ENCODE measurements around the gene PLEKHA3.

The PLEKHA3 gene

DNA sequence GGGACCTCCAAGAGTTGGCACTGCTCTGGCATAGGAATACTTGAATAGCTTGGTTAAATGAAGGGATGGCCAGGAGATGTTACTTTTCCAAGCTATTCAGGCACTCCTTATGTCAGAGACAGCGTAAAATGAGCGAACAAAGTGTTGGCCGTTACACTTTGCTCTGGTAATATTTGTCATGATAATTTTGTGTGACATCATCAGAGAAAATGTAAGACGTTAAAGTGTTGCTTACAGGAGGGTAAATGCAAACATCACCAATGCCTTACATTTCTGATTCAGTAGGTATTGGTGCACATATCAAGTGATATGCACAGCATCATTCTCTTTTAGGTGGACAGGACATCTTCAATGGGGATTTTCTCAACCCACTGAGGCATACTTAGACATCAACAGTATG, 46.0 kb downstream of the PLEKHA3 start:
- peaks cover 47% of the 10 kb centered on the region for H3K36me3 Mint-ChIP-seq (ENCODE audit: low read depth)
- H3K9me3 Mint-ChIP-seq: peaks cover 6% of the 10 kb centered on the region
- H3K27me3 Mint-ChIP-seq: no peaks in the 10 kb centered on the region
- no peak overlapping the region for H3K4me3 Mint-ChIP-seq
- H3K27ac Mint-ChIP-seq: no peak overlapping the region
- H3K4me1 Mint-ChIP-seq (ENCODE audit: low read depth): peaks cover 72% of the 10 kb centered on the region

DNA sequence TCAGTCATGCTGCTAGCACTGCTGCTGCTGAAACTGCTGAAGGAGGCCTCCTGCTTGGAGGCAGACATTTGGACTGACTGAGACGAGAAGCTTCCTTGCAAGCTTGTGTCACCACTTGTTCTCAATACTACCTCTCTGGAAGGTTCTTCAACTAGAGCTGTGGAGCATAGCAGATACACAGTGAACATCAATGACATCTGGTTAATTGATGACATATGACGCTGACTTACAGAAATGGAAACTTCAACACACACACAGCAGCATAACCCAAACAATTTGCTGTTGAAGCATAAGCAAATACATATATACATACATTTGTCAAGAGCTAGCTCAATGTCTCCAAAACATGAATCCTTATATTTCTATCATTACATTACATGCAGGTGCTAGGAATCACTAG, 47.3 kb downstream of the PLEKHA3 start:
- no peaks in the 10 kb centered on the region for H3K27me3 Mint-ChIP-seq
- H3K9me3 Mint-ChIP-seq: no peaks in the 10 kb centered on the region
- peaks cover 56% of the 10 kb centered on the region for H3K36me3 Mint-ChIP-seq (ENCODE audit: low read depth)
- peaks cover 63% of the 10 kb centered on the region for H3K4me1 Mint-ChIP-seq (ENCODE audit: low read depth)
- no peak overlapping the region for H3K27ac Mint-ChIP-seq
- no peak overlapping the region for H3K4me3 Mint-ChIP-seq

DNA sequence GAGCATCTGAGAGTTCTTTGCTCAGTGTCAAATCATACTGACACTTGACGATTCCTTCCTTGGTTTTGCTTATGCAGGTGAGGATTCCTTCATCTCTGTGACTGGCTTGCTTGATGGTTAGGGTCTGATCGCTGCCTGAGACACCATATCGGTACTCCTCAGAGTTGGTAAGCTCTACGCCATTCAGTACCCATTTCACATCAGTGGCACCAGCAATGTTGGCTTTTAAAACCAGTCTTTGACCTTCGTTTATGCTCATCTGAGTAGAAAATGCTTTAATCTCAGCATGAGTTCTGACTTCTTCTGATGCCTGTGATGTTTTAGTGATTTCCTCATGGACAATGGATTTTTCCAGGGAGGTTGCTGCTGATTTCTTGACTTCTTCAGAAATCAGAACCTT, 48.4 kb downstream of the PLEKHA3 start:
- Mint-ChIP-seq H3K9me3 (no peaks in the 10 kb centered on the region), H3K4me1 (ENCODE audit: low read depth) (peaks cover 59% of the 10 kb centered on the region), H3K4me3 (no peak overlapping the region), H3K27ac (no peak overlapping the region), H3K36me3 (ENCODE audit: low read depth) (peaks cover 66% of the 10 kb centered on the region), H3K27me3 (no peaks in the 10 kb centered on the region)

DNA sequence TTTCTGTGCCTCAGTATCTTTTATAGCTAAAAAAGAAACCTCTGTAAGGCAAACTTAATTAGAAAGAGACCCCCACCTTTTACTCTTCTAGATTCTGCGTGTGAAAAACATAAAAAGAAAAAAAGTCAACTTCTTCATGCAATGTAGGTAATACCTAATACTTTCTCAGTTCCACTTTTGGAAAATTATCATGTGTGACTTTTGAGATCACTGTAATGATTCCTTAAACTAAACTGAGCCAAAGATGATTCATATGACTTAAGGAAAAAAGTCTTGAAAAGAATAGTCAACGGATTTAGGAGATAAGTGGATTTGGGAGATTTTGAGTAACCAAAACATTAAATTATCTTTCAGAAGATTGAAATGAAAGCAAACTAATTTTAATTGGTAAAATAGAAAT, 48.9 kb downstream of the PLEKHA3 start:
- H3K9me3 Mint-ChIP-seq: peaks cover 5% of the 10 kb centered on the region
- no peak overlapping the region for H3K4me3 Mint-ChIP-seq
- no peak overlapping the region for H3K27ac Mint-ChIP-seq
- H3K27me3 Mint-ChIP-seq: no peaks in the 10 kb centered on the region
- peaks cover 55% of the 10 kb centered on the region for H3K4me1 Mint-ChIP-seq (ENCODE audit: low read depth)
- peaks cover 72% of the 10 kb centered on the region for H3K36me3 Mint-ChIP-seq (ENCODE audit: low read depth)

DNA sequence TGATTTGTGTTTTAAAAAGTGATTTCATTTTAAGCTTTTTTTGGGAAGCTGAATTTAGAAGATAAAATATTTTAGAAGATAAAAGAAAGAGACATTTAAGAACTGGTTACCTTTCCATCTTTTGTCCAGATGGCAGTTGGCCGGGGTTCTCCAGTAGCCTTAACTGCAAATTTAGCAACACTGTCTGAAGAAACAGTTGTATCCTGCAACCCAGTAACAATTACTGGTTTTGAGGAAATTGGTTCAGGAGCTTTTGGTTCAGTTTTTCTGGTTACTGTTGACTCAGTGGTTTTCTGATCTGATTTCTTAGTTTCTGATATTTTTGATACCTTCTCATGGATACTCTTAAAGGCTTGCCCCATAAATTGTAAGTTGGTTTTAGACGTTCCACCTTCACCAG, 49.9 kb downstream of the PLEKHA3 start:
- Mint-ChIP-seq H3K4me1 (ENCODE audit: low read depth) (peaks cover 51% of the 10 kb centered on the region), H3K27me3 (no peaks in the 10 kb centered on the region), H3K9me3 (peaks cover 7% of the 10 kb centered on the region), H3K27ac (peak overlapping the region; percentile 75), H3K4me3 (peak overlapping the region; percentile 23), H3K36me3 (ENCODE audit: low read depth) (peaks cover 81% of the 10 kb centered on the region)

DNA sequence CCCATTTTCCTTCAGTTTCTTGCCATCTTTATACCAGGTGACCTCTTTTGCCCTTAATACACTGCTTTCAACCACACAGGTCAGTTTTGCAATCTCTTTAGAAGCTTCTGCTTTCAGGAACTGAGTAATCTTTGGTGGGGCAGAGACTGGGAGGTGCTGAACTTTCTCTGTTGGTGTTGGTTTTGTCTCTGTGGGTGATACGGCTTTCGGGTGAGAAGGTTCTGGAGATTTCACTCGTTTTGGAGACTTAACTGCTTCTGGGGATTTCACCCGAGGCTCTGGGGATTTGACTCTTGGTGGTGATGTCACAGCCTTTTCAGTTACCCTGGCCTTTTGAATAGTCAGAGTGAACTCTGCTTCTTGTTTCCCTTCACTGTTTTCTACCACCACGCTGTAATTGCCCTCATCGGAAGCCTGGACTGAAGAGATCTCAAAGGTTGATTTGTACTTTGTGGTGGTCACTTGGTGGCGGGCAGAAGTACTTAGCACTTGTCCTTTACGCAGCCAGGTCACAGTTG, 50.4 kb downstream of the PLEKHA3 start:
- Mint-ChIP-seq H3K4me1 (ENCODE audit: low read depth) (peaks cover 47% of the 10 kb centered on the region), H3K36me3 (ENCODE audit: low read depth) (peaks cover 81% of the 10 kb centered on the region), H3K27me3 (no peaks in the 10 kb centered on the region), H3K4me3 (peak overlapping the region; percentile 40), H3K9me3 (peaks cover 7% of the 10 kb centered on the region), H3K27ac (peak overlapping the region; percentile 78)

DNA sequence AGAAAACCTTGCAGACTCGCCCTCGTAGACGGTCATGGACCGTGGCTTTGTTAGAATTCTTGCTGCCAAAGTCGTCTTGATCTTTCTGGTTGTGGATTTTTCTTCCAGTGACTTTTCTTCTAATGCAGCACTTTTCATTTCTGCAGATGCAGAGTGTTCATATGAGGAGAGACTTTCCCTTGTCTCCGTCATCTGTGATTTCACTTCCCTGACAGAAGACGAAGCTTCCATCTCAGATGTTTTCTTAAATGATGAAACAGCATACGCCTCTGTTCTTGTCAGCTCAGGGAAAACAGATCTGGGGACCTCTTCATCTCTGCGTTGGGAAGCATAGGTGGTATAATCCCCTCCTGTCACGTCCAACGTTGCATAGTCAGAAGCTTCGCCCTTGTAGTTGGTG, 50.9 kb downstream of the PLEKHA3 start:
- peak overlapping the region; percentile 78 for H3K27ac Mint-ChIP-seq
- H3K27me3 Mint-ChIP-seq: no peaks in the 10 kb centered on the region
- H3K4me1 Mint-ChIP-seq (ENCODE audit: low read depth): peaks cover 42% of the 10 kb centered on the region
- peaks cover 81% of the 10 kb centered on the region for H3K36me3 Mint-ChIP-seq (ENCODE audit: low read depth)
- H3K4me3 Mint-ChIP-seq: peak overlapping the region; percentile 40
- H3K9me3 Mint-ChIP-seq: peaks cover 7% of the 10 kb centered on the region

DNA sequence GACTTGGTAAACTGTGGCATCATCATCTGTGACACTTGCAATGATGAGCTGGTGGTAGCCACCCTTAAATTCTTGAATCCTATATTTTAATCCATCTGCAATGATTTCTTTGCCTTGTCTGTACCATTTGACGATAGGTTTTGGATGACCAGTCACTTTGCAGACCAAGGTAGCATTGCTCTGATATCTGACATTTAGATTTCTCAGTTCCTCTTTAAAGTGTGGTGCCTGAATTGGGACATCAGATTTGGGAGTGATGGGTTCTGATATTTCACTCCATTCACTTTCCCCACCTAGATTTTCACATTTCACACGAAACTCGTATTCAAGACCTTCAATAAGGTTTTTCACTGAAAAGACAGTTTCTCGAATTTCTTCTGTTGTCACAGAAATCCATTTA, 55.8 kb downstream of the PLEKHA3 start:
- H3K4me3 Mint-ChIP-seq: no peak overlapping the region

DNA sequence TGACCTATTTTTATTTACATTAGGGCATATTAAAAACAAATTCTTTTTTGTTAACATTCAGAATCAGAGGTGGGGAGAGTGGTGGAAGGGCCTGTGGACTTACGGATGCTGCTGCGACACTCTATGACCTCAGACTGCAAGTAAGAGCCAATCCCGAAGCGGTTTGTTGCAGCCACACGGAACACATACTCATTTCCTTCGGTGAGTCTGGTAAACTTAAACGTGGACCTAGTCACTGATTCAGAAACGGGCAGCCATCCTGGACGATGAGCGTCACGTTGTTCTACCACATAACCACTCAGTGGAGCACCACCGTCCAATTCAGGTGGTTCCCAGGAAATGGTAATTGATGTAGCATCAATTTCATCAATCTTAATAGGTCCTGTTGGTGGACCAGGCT, 61.9 kb downstream of the PLEKHA3 start:
- no peak overlapping the region for H3K27ac Mint-ChIP-seq
- H3K9me3 Mint-ChIP-seq: no peaks in the 10 kb centered on the region
- no peaks in the 10 kb centered on the region for H3K27me3 Mint-ChIP-seq
- no peak overlapping the region for H3K4me3 Mint-ChIP-seq
- peaks cover 83% of the 10 kb centered on the region for H3K36me3 Mint-ChIP-seq (ENCODE audit: low read depth)
- H3K4me1 Mint-ChIP-seq (ENCODE audit: low read depth): no peaks in the 10 kb centered on the region

More for the DNA sequence above, 55.8 kb downstream of the PLEKHA3 start:
- Mint-ChIP-seq H3K27me3 (no peaks in the 10 kb centered on the region), H3K27ac (no peak overlapping the region), H3K36me3 (ENCODE audit: low read depth) (peaks cover 93% of the 10 kb centered on the region), H3K9me3 (peaks cover 7% of the 10 kb centered on the region), H3K4me1 (ENCODE audit: low read depth) (peaks cover 5% of the 10 kb centered on the region)

DNA sequence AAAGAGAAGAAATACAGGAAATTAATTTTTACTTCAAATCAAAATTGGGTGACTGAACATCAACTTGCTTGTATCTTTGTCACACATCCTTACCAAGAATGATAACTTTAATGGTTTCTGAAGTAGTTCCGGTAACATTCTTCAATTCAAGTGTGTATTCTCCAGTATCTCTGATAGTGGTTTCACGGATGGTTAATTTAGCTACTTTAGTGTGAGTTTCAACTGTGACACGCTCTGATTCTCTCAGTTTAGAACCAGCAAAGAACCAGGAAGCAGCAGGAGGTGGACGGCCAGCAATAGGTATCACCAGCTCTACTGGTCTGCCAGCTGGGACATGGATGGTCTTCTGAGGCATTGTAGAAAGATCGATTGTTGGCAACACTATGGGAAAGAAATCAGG, 62.3 kb downstream of the PLEKHA3 start:
- peaks cover 83% of the 10 kb centered on the region for H3K36me3 Mint-ChIP-seq (ENCODE audit: low read depth)
- H3K4me1 Mint-ChIP-seq (ENCODE audit: low read depth): no peaks in the 10 kb centered on the region
- no peak overlapping the region for H3K4me3 Mint-ChIP-seq
- no peaks in the 10 kb centered on the region for H3K27me3 Mint-ChIP-seq
- no peak overlapping the region for H3K27ac Mint-ChIP-seq
- H3K9me3 Mint-ChIP-seq: no peaks in the 10 kb centered on the region

DNA sequence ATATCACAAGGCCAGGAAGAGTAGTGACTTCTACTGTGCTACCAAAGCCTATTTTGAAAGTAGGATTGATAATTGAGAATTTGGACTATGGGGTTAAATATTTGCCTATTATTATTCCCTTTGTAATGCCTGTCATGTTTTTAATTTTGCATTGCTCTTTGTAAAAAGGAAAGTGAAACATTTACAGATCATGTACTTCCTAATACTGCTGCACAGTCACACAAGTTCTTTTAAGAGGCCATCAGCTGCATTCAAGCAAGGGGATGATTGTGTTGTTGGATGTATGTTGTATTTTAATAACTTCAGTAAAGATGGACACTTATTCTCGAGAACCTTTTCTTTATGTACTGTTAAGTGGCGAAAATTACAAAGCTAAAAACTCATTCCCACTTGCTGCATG, 70.1 kb downstream of the PLEKHA3 start:
- peaks cover 5% of the 10 kb centered on the region for H3K9me3 Mint-ChIP-seq
- no peaks in the 10 kb centered on the region for H3K4me1 Mint-ChIP-seq (ENCODE audit: low read depth)
- H3K36me3 Mint-ChIP-seq (ENCODE audit: low read depth): peaks cover 86% of the 10 kb centered on the region
- H3K4me3 Mint-ChIP-seq: no peak overlapping the region
- no peak overlapping the region for H3K27ac Mint-ChIP-seq
- no peaks in the 10 kb centered on the region for H3K27me3 Mint-ChIP-seq

DNA sequence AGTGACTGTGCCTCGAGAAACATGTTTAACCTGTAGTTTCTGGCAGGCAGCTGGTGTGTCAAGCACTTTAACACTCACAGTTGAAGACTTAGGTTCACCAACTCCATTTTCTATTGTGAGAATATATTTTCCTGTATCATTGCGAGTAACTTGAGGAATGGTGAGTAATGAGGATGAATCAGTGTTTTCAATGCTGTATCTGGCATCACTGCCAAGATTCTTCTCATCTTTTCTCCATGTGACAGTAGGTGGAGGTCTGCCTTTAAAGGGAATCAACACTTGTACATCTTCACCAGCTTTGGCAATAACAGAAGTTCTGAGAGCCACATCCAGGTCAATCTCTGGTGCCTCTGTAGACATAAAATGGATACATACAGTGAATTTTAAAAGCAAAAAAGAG, 72.8 kb downstream of the PLEKHA3 start:
- no peak overlapping the region for H3K4me3 Mint-ChIP-seq
- peaks cover 5% of the 10 kb centered on the region for H3K9me3 Mint-ChIP-seq
- H3K36me3 Mint-ChIP-seq (ENCODE audit: low read depth): peaks cover 78% of the 10 kb centered on the region
- H3K27ac Mint-ChIP-seq: no peak overlapping the region
- H3K27me3 Mint-ChIP-seq: no peaks in the 10 kb centered on the region
- no peaks in the 10 kb centered on the region for H3K4me1 Mint-ChIP-seq (ENCODE audit: low read depth)
